HG03460 (cell line): ENCODE data around the gene ATG2B.

Experiments
- ATAC-seq: cut with Tn5 transposase; IDR thresholded peaks from one replicate; pipeline ENCODE4 v1.9.1; 2021; ENCODE audit not compliant: unreplicated experiment

Gene ATG2B

GRCh38 chr14:96309133-96309895 is 53.8 kb downstream of the ATG2B start:
- ATAC-seq, result no peak

GRCh38 chr14:96307434-96307833 is 55.7 kb downstream of the ATG2B start:
- no peak for ATAC-seq

GRCh38 chr14:96304956-96305355 is 58.2 kb downstream of the ATG2B start:
- ATAC-seq, result no peak

GRCh38 chr14:96303981-96304380 is 59.2 kb downstream of the ATG2B start:
- no peak for ATAC-seq

GRCh38 chr14:96299441-96299840 is 63.7 kb downstream of the ATG2B start:
- no peak for ATAC-seq

- no peak for ATAC-seq
These were observed 65.1 kb downstream of the ATG2B start for GRCh38 chr14:96297997-96298515.

GRCh38 chr14:96297000-96297399 is 66.1 kb downstream of the ATG2B start:
- ATAC-seq, result no peak

- no peak for ATAC-seq
These were observed 68.9 kb downstream of the ATG2B start for GRCh38 chr14:96294246-96294645.

GRCh38 chr14:96287856-96288255 is 75.3 kb downstream of the ATG2B start:
- ATAC-seq, result no peak

GRCh38 chr14:96286251-96286650 is 76.9 kb downstream of the ATG2B start:
- ATAC-seq, result no peak

GRCh38 chr14:96285667-96286066 is 77.5 kb downstream of the ATG2B start:
- ATAC-seq, result no peak

- no peak for ATAC-seq
These were observed 78.7 kb downstream of the ATG2B start for GRCh38 chr14:96284430-96284829.

- ATAC-seq, result no peak
These were observed 79.1 kb downstream of the ATG2B start for GRCh38 chr14:96284008-96284407.

- ATAC-seq, result no peak
These were observed 81.7 kb downstream of the ATG2B start for GRCh38 chr14:96281486-96281885.

- ATAC-seq, result no peak
These were observed 83.0 kb downstream of the ATG2B start for GRCh38 chr14:96280104-96280503.

- no peak for ATAC-seq
These were observed 83.6 kb downstream of the ATG2B start for GRCh38 chr14:96279564-96279963.

GRCh38 chr14:96277890-96278289 is 85.3 kb downstream of the ATG2B start:
- ATAC-seq, result no peak

GRCh38 chr14:96275177-96276112 is 87.7 kb downstream of the ATG2B start:
- no peak for ATAC-seq

- no peak for ATAC-seq
These were observed 88.6 kb downstream of the ATG2B start for GRCh38 chr14:96274543-96274942.

- ATAC-seq, result no peak
These were observed 89.0 kb downstream of the ATG2B start for GRCh38 chr14:96274122-96274521.

- ATAC-seq, result no peak
These were observed 89.5 kb downstream of the ATG2B start for GRCh38 chr14:96273629-96274028.
